Measurements from ENCODE around the gene CLC.
A peak's percentile ranks its signal among the peaks of the same experiment; 100 is the strongest.
"Not testable (repeated sequence)": the region's sequence is repeated elsewhere in the genome, so short reads cannot be mapped to it uniquely, and the experiment has no call there.

The CLC gene

GRCh38 chr19:39725995-39726394, 11.8 kb downstream of the CLC start:
- peaks cover 4% of the 10 kb centered on the region; the same call in 1 of the 2 replicates for H3K9me3 ChIP-seq (ENCODE audit: control insufficient read depth, insufficient read depth, low read depth, low read length)
- ChIA-PET CTCF (interaction anchor here (0.8 kb wide), 2 partner anchors 33 to 67 kb away, joined by 4 read pairs; no protein-coding TSS in a partner anchor), POLR2A (no interaction called here)
- H3K4me1 ChIP-seq (ENCODE audit: control insufficient read depth, insufficient read depth, low read length): no peaks in the 10 kb centered on the region
- no peak overlapping the region for H3K4me3 ChIP-seq (ENCODE audit: low read depth, low read length)
- no peaks in the 10 kb centered on the region for H3K36me3 ChIP-seq (ENCODE audit: control insufficient read depth in 2 of 2, insufficient read depth in 1 of 2, low read length in 2 of 2)
- TF ChIP-seq ZNF19 (tag by site-specific recombination; IDR thresholded peaks at IDR 0.05; ENCODE audit: low read depth) (no peak), ZNF121 (tag by site-specific recombination; IDR thresholded peaks at IDR 0.05) (no peak), ZNF175 (tag by site-specific recombination; IDR thresholded peaks at IDR 0.05) (no peak), BCL6B (tag by site-specific recombination; IDR thresholded peaks at IDR 0.05) (no peak), WT1 (tag by site-specific recombination; IDR thresholded peaks at IDR 0.05) (no peak), KLF8 (tag by site-specific recombination; IDR thresholded peaks at IDR 0.05) (no peak), ZNF24 (tag by site-specific recombination; IDR thresholded peaks at IDR 0.05) (no peak), RBAK (tag by site-specific recombination; IDR thresholded peaks at IDR 0.05) (no peak), KLF9 (tag by site-specific recombination; IDR thresholded peaks at IDR 0.05; ENCODE audit: low read depth) (no peak), ZSCAN5A (tag by site-specific recombination; IDR thresholded peaks at IDR 0.05) (no peak), TSHZ1 (tag by site-specific recombination; IDR thresholded peaks at IDR 0.05; ENCODE audit: borderline replicate concordance) (no peak)
- H3K27ac ChIP-seq (ENCODE audit: extremely low read depth, low read depth, low read length): no peak overlapping the region

GRCh38 chr19:39720144-39720543, 17.7 kb downstream of the CLC start:
- H3K27ac ChIP-seq (ENCODE audit: extremely low read depth, low read depth, low read length); H3K36me3 ChIP-seq (ENCODE audit: control insufficient read depth in 2 of 2, insufficient read depth in 1 of 2, low read length in 2 of 2); POLR2A ChIA-PET; H3K4me3 ChIP-seq (ENCODE audit: low read depth, low read length); H3K4me1 ChIP-seq (ENCODE audit: control insufficient read depth, insufficient read depth, low read length); H3K9me3 ChIP-seq (ENCODE audit: control insufficient read depth, insufficient read depth, low read depth, low read length): not testable (repeated sequence)
- CTCF ChIA-PET: interaction anchor here (0.6 to 0.7 kb wide), 2 partner anchors 10 to 709 kb away, joined by 3 to 4 read pairs; no protein-coding TSS in a partner anchor
- peak; percentile 95 for TF ChIP-seq ZNF146 (tag by site-specific recombination; IDR thresholded peaks at IDR 0.05)
- peak; percentile 83; the same call in 1 of the 2 replicates for TF ChIP-seq ZNF280D (tag by site-specific recombination; IDR thresholded peaks at IDR 0.05)
- 0 out of 2 replicates have a peak, but pooled peaks have one; percentile 22 for TF ChIP-seq ZNF580 (tag by site-specific recombination; IDR thresholded peaks at IDR 0.05)

All from HEK293 (cell line).